SK-N-SH treated with all-trans-retinoic acid at 6 μM for 48 hours (cell line): Measurements from ENCODE around the gene TSHZ2.

ENCODE experiments used
- ARNTL ChIP-seq: fragments of 450-650 bp; formaldehyde crosslinking; IDR thresholded peaks from 2 replicates; pipeline ENCODE4 v1.5.0; 2020; ENCODE audit warnings: low read depth, mild to moderate bottlenecking, moderate library complexity, borderline replicate concordance
- BACH2 ChIP-seq: fragments of 250-450 bp; sonication (Bioruptor Pico); IDR thresholded peaks from 2 replicates; pipeline ENCODE4 v1.9.0; 2021; ENCODE audit warnings: mild to moderate bottlenecking, borderline replicate concordance
- CSDC2 ChIP-seq: fragments of 250-450 bp; sonication (Bioruptor Pico); IDR thresholded peaks from 2 replicates; pipeline ENCODE4 v1.5.0; 2020; ENCODE audit warnings: mild to moderate bottlenecking, moderate library complexity
- ESRRG ChIP-seq: fragments of 250-450 bp; sonication (Bioruptor Pico); IDR thresholded peaks from 2 replicates; pipeline ENCODE4 v1.6.1; 2021; ENCODE audit warnings: mild to moderate bottlenecking
- OSR1 ChIP-seq: fragments of 250-450 bp; sonication (Bioruptor Pico); IDR thresholded peaks from 2 replicates; pipeline ENCODE4 v1.8.0; 2022; ENCODE audit warnings: moderate library complexity, mild to moderate bottlenecking, inconsistent platforms
- PATZ1 ChIP-seq: fragments of 250-450 bp; sonication (Bioruptor Pico); IDR thresholded peaks from 2 replicates; pipeline ENCODE4 v1.8.0; 2020; ENCODE audit warnings: mild to moderate bottlenecking, moderate library complexity, borderline replicate concordance
- SNAI2 ChIP-seq: fragments of 250-450 bp; sonication (Bioruptor Pico); IDR thresholded peaks from 2 replicates; pipeline ENCODE4 v1.5.0; 2020; ENCODE audit warnings: mild to moderate bottlenecking, moderate library complexity
- TOX ChIP-seq: fragments of 250-450 bp; sonication (Bioruptor Pico); IDR thresholded peaks from 2 replicates; pipeline ENCODE4 v1.8.0; 2021; ENCODE audit warnings: mild to moderate bottlenecking, moderate library complexity, borderline replicate concordance
- TSHZ2 ChIP-seq: fragments of 250-450 bp; sonication (Bioruptor Pico); IDR thresholded peaks from 2 replicates; pipeline ENCODE4 v1.5.0; 2020; ENCODE audit warnings: mild to moderate bottlenecking, moderate library complexity
- ZFP3 ChIP-seq: fragments of 250-450 bp; sonication (Bioruptor Pico); IDR thresholded peaks from 2 replicates; pipeline ENCODE4 v1.5.0; 2020; ENCODE audit warnings: mild to moderate bottlenecking, moderate library complexity
- ZNF565 ChIP-seq: fragments of 450-650 bp; formaldehyde crosslinking; conservative IDR thresholded peaks from 2 replicates; pipeline ENCODE4 v1.5.0; 2020; ENCODE audit warnings: low read depth, mild to moderate bottlenecking, moderate library complexity
- ZNF8 ChIP-seq: fragments of 450-650 bp; formaldehyde crosslinking; IDR thresholded peaks from 2 replicates; pipeline ENCODE4 v1.5.0; 2020; ENCODE audit warnings: mild to moderate bottlenecking, moderate library complexity
- TF ChIP-seq, protein P1 (sequence below): fragments of 250-450 bp; sonication (Bioruptor Pico); IDR thresholded peaks from 2 replicates; pipeline ENCODE4 v1.5.1; 2020; ENCODE audit warnings: low read depth, mild to moderate bottlenecking, moderate library complexity

DNA sequence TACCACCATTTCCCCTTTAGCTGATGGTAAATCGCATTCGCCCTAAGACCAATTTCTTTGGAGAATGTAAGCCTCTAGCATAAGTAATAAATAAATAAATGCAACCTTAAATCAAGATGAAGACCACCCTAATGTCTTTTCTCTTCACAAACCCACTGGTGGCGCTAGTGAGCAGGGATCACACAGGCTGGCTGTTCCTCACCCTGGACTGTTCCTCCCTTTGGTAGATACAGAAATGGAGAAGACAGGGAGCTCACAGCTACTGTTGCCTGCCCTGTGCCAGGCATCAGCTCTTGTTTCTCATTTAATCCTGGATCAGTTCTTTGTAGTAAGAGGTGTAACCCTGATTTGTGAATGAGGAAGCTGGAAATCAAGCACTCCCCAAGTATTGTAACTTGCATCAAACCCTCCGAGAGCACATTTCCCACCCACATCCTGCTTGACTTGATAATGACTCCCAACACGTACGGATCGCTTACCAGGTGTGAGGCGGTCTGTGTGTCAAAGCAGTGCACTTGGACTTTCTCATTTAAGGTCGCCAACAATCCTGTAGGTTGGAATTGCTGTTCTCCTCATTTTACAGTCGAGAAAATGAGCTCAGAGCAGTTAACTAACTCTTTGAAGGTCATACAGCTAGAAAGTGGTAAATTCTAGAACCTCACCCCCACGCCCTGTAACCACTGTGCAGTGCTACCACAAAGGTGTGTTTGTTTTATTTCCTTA is 236.1 kb downstream of the TSHZ2 start:
- TF ChIP-seq ARNTL (no peak), BACH2 (CRISPR knock-in tag) (no peak), ZNF8 (no peak), TOX (no peak), ESRRG (CRISPR knock-in tag) (no peak), CSDC2 (CRISPR knock-in tag) (no peak), TSHZ2 (no peak), ZFP3 (CRISPR knock-in tag) (no peak), SNAI2 (CRISPR knock-in tag) (no peak), ZNF565 (CRISPR knock-in tag) (no peak), PATZ1 (CRISPR knock-in tag) (no peak), OSR1 (CRISPR knock-in tag) (no peak)
- TF ChIP-seq, protein P1, sequence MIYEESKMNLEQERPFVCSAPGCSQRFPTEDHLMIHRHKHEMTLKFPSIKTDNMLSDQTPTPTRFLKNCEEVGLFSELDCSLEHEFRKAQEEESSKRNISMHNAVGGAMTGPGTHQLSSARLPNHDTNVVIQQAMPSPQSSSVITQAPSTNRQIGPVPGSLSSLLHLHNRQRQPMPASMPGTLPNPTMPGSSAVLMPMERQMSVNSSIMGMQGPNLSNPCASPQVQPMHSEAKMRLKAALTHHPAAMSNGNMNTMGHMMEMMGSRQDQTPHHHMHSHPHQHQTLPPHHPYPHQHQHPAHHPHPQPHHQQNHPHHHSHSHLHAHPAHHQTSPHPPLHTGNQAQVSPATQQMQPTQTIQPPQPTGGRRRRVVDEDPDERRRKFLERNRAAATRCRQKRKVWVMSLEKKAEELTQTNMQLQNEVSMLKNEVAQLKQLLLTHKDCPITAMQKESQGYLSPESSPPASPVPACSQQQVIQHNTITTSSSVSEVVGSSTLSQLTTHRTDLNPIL: no peak
